ENCODE results near the gene ATP11A. TPM values are rescaled to one million over a fixed set of nuclear protein-coding genes. Genes with fewer than 3 reads are reported as not detected.

ATP11A gene
- total and polyA plus RNA-seq, 9 of the 15 experiments (the other 6 are each of a cell fraction or from before 2014, with no cell fraction given) = 0.38 to 34.2 (median 4.2) TPM

GRCh38 chr13:112690283-112690929, 568 bp downstream of the ATP11A start:
- Histone ChIP-seq H3K9me3 (replicated peaks; ENCODE audit: control insufficient read depth, insufficient read depth, low read depth, low read length) (no peaks in the 10 kb centered on the region), H3K27ac (ENCODE audit: extremely low read depth, low read depth, low read length) (peak overlapping the region; percentile 81), H3K4me1 (replicated peaks in 1 of 2; ENCODE audit: control insufficient read depth in 2 of 2, insufficient read depth in 2 of 2, low read length in 2 of 2) (peaks cover 21 to 29% of the 10 kb centered on the region in 2 experiments; a peak in 4 of 5 replicates), H3K27me3 (ENCODE audit: control insufficient read depth in 2 of 2, insufficient read depth in 2 of 2, low read length in 2 of 2) (no peaks in the 10 kb centered on the region), H3K4me3 (peak overlapping the region; percentile 72), H2AFZ (ENCODE audit: low read depth, low read length) (peak overlapping the region; percentile 32; the same call in 1 of the 2 replicates), H4K20me1 (replicated peaks; ENCODE audit: control insufficient read depth, insufficient read depth, low read length) (peaks cover 27% of the 10 kb centered on the region), H3K9me1 (ENCODE audit: control insufficient read depth, insufficient read depth, low read length) (no peaks in the 10 kb centered on the region), H3K79me2 (ENCODE audit: control insufficient read depth, insufficient read depth, low read length) (peaks cover 51% of the 10 kb centered on the region), H3K4me2 (ENCODE audit: insufficient read depth, low read length) (peak overlapping the region; percentile 81), H3K9ac (ENCODE audit: insufficient read depth in 1 of 2, low read depth in 2 of 2, low read length in 2 of 2) (peak overlapping the region; percentile 69 to 95), H3K36me3 (ENCODE audit: control insufficient read depth, insufficient read depth, low read length) (peaks cover 6% of the 10 kb centered on the region; the same call in 2 of the 3 replicates)
- ChIA-PET POLR2A (no interaction called here), CTCF (ENCODE audit: low intra/inter-chr PET ratio) (interaction anchor here (0.7 kb wide), 1 partner anchor 57 kb away, joined by 3 read pairs; no protein-coding TSS in a partner anchor)
- no TSS peak for BruUV-seq (replicated peaks)
- DNase-seq (ENCODE audit: extremely low read depth in 1 of 4, low spot score in 3 of 4) (peak in 2 of 4 experiments; percentile 37 to 38), ATAC-seq (peak; percentile 12), FAIRE-seq (no peak)
- 1% methylated on average over 28 of the region's 77 CpGs for WGBS (ENCODE audit: insufficient coverage, low coverage, missing lambda C conversion rate)
- intact Hi-C loops (cut with micrococcal nuclease) = no loop called here
- in situ Hi-C loops (cut with MboI) = no loop called here
- TF ChIP-seq SRSF9 (IDR thresholded peaks at IDR 0.05; ENCODE audit: borderline replicate concordance, low read depth, low read length) = no peak
- peak; percentile 80 for TF ChIP-seq ZNF263 (CRISPR knock-in tag; IDR thresholded peaks at IDR 0.05; ENCODE audit: borderline replicate concordance)
- TF ChIP-seq TEAD4 (IDR thresholded peaks at IDR 0.05; ENCODE audit: low read length) = no peak
- TF ChIP-seq TEAD4 (CRISPR knock-in tag; IDR thresholded peaks at IDR 0.05; ENCODE audit: borderline replicate concordance) = no peak
- TF ChIP-seq NR0B1 (IDR thresholded peaks at IDR 0.05; ENCODE audit: partially characterized antibody) = no peak
- TF ChIP-seq L3MBTL2 (IDR thresholded peaks at IDR 0.05) = peak; percentile 45; the same call in 1 of the 2 replicates
- no peak for TF ChIP-seq TAF1 (IDR thresholded peaks at IDR 0.05; ENCODE audit: control insufficient read depth, extremely low read depth, insufficient read depth, low read length, severe bottlenecking)
- peak; percentile 40; the same call in 1 of the 2 replicates for TF ChIP-seq MGA (IDR thresholded peaks at IDR 0.05)
